GM19438 (cell line): ENCODE results near the gene PLCXD3.

Experiments used
- ATAC-seq: cut with Tn5 transposase; IDR thresholded peaks from one replicate; pipeline ENCODE4 v1.9.1; 2021; ENCODE audit warnings: low read depth; ENCODE audit not compliant: unreplicated experiment

PLCXD3 gene

GRCh38 chr5:41305056-41305455 is 205.3 kb downstream of the PLCXD3 start:
- ATAC-seq, result no peak

DNA sequence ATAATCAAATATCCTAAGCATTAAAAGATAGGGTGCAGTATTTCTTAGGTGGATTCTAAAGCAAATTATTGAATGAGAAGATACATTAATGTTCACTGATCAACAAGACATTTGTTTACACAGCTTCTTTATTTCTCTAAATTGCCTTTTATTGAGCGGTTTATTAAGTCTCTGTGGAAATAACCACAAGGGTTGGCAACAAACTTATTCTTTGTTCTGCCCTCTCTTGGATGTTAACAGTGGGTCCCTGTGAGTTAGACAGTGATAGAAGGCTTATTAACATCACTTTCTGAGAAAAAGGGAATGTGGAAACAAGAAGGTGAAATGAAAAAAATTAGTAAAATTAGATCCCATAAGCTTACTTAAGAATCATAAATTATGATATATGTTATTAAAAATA is 214.3 kb downstream of the PLCXD3 start:
- ATAC-seq, result no peak

DNA sequence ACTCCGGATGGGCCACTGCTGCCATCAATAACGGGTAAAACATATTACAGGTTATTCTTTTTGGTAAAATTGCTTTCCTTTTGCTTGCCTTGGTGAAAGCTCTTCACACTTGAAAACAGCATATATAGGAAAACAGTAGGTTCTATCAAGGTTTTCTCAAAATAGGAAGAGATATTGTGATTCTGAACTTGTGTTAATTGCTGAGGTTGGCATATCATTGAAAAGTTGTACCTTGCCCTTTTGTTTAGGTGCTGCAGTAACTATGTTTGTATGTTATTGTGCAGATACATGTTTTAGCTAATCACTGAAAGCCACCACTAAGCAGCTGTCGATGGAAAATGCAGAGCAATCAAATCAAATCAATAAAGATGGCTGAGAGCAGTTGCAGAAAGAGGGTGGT is 219.1 kb downstream of the PLCXD3 start:
- ATAC-seq, result no peak

DNA sequence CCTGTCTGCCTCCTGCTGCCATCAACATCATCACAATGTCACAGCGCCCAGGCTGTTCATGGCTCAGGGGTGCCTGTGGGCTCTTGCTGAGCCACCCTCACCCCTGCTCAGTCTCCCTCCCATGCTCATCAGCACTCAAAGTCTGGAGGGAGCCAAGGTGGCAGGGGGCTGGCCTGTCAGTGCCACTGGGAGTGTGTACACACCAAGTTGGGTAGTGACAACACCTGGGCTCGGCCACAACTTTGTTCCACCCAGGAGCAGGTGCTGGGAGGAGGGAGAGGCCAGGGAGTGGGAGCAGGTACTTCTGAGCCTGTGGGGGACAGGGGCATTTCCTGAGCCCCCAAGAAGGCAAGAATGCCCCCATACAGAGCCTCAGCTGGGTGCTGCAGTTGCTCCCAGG is 219.6 kb downstream of the PLCXD3 start:
- no peak for ATAC-seq

- ATAC-seq, result no peak
Measured at GRCh38 chr5:41289970-41290464, 220.4 kb downstream of the PLCXD3 start.

DNA sequence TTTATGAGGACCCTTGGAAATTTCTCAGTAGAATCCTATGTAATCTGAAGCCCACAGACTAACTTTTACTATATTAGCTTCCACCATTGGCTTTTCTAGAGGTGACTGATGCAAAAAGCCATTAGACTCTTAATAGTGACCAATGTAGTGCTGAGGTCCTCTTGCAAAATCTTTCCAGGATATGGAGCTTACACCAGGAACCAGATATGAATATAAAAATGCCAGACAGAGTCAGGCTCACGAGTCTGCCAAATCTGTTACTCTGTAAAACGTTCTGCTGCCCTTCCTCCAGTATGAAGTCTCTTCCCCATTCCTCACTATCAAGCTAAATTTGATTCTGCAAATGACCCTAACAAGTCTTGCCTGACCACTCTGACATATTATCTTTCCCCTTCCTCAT is 223.7 kb downstream of the PLCXD3 start:
- no peak for ATAC-seq

- no peak for ATAC-seq
Measured at GRCh38 chr5:41286165-41286564, 224.2 kb downstream of the PLCXD3 start.

- no peak for ATAC-seq
Measured at GRCh38 chr5:41284938-41285337, 225.5 kb downstream of the PLCXD3 start.

- no peak for ATAC-seq
Measured at GRCh38 chr5:41281215-41281810, 229.1 kb downstream of the PLCXD3 start.

- ATAC-seq, result no peak
Measured at GRCh38 chr5:41279040-41279439, 231.4 kb downstream of the PLCXD3 start.

DNA sequence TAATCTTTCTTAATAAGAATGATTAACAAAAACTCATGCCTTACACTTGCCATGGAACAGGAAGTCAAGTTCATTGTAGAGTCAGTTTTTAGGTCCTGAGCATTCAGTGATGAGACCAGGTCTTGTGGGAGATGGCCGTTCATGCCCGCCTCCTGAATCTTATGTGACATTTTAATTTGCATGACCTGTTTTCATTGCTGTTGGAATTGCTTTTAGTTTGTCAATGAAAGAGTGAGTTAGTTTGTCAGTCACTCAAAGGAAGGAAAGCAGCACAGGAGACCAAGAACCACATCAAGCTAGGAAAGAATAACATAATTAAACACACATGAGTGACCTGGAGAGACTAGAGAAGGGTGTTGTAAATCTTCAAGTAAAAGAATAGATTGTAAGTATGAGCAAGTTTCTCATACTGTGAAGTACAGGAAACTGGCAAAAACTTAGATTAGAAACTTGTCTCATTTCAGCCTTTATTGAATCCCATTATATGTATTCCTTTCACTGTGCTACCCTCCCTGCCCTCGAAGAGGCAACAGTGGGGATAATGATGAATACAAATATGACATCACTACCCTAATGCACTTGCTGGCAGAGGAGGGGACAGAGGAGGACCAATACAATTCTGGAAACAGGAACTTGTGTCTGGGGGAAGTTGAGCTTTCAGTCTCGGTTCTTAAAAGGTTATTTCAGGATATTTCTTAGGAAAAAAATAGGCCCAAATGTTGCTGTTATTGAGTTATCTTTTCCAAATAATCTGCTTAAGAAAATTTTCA is 232.7 kb downstream of the PLCXD3 start:
- ATAC-seq, result no peak

- peak; percentile 83 for ATAC-seq
Measured at GRCh38 chr5:41275813-41276512, 234.4 kb downstream of the PLCXD3 start.

DNA sequence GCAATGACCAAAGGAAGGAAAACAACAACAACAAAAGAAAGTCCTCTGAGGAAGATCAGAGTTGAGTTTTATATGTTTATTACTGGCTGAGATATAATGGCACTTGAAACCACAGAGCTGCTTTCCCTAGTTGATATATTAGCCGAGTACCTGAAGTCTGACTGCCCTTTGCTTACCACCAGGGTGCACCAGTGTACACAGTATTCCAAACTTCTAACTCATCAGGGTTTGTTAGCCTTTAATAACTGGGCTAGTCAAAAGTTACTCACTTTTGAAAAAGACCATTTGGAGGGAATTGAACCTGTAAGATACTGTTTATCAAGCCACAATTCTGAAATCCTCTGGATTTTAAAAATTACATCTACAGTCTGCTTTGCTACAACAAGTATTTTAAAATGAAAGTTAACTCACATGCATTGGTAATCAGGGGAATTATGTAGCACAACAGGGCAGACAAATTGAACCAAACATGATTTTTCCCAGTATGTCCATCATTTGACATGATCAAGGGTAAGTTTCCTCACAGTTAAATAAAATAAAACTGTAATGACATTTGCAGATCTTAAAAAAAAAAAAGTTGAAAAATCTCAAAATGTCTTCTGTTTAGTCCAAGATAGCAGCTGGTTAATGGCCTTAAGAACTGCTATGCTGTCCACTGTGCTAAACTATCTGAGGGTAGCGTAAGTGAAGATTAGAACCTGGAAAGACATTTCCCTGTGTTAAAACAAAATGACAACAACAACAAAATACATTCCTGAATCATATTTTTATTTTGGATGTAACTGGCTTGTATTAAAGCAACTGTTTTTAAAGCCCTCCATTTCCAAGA is 239.8 kb downstream of the PLCXD3 start:
- peak; percentile 93 for ATAC-seq

GRCh38 chr5:41268894-41269293 is 241.5 kb downstream of the PLCXD3 start:
- ATAC-seq, result no peak

- no peak for ATAC-seq
Measured at GRCh38 chr5:41266377-41266776, 244.0 kb downstream of the PLCXD3 start.

GRCh38 chr5:41264019-41264418 is 246.4 kb downstream of the PLCXD3 start:
- ATAC-seq, result no peak

GRCh38 chr5:41263335-41263734 is 247.1 kb downstream of the PLCXD3 start:
- ATAC-seq, result no peak
